ENCODE data around the gene AP3B1.

GRCh38 chr5:78019744-78020143 lies 274.8 kb downstream of the AP3B1 start:
- no peak for TF ChIP-seq CTCF (IDR thresholded peaks at IDR 0.05; ENCODE audit: insufficient read depth, low read length)
- TF ChIP-seq POLR2AphosphoS5 (IDR thresholded peaks at IDR 0.05; ENCODE audit: low read depth): no peak
- TF ChIP-seq REST (IDR thresholded peaks at IDR 0.05; ENCODE audit: insufficient replicate concordance, low read depth): no peak
- TF ChIP-seq GABPA (IDR thresholded peaks at IDR 0.05; ENCODE audit: low read depth): no peak
